Measurements from ENCODE around the gene PLXNA4. TPM values are rescaled to one million over a fixed set of nuclear protein-coding genes. Genes with fewer than 3 reads are reported as not detected.

The PLXNA4 gene
- total and polyA plus RNA-seq, 4 donors = 0.63 to 4.6 (median 2.1) TPM

GRCh38 chr7:132080467-132080866, 495.8 kb downstream of the PLXNA4 start:
- Histone ChIP-seq H3K4me3 (no peak overlapping the region), H3K27me3 (ENCODE audit: control insufficient read depth in 3 of 3, insufficient read depth in 3 of 3, low read length in 2 of 3) (peaks cover 0 to 6% (median 3%) of the 10 kb centered on the region in 3 donors), H3K36me3 (ENCODE audit: control insufficient read depth in 4 of 4, insufficient read depth in 4 of 4, low read length in 4 of 4) (no peaks in the 10 kb centered on the region), H3K27ac (ENCODE audit: low read depth in 1 of 2, low read length in 1 of 2) (no peak overlapping the region), H3K9me3 (ENCODE audit: control insufficient read depth in 4 of 4, insufficient read depth in 3 of 4, low read length in 3 of 4) (no peaks in the 10 kb centered on the region), H3K9ac (ENCODE audit: insufficient read depth in 1 of 2, low read length in 2 of 2) (no peak overlapping the region), H3K4me1 (ENCODE audit: control insufficient read depth in 5 of 5, insufficient read depth in 5 of 5, low read length in 5 of 5) (peaks cover 0 to 50% (median 4%) of the 10 kb centered on the region in 5 donors)
- 26 to 35% methylated on average over 1 of the region's 1 CpG for WGBS, 2 donors
- no peak for ATAC-seq (ENCODE audit: insufficient read depth, low FRiP score)
- peak in 1 of 3 donors; percentile 13 for DNase-seq
- no peak for TF ChIP-seq CTCF (IDR thresholded peaks at IDR 0.05; ENCODE audit: control extremely low read depth, extremely low read depth)

GRCh38 chr7:132078891-132079735, 497.2 kb downstream of the PLXNA4 start:
- 72 to 74% methylated on average over 8 of the region's 8 CpGs for WGBS, 2 donors
- no peak overlapping the region for H3K9ac ChIP-seq (ENCODE audit: insufficient read depth in 1 of 2, low read length in 2 of 2)
- H3K27me3 ChIP-seq (ENCODE audit: control insufficient read depth in 3 of 3, insufficient read depth in 3 of 3, low read length in 2 of 3) = peaks cover 0 to 7% (median 3%) of the 10 kb centered on the region in 3 donors
- H3K9me3 ChIP-seq (ENCODE audit: control insufficient read depth in 4 of 4, insufficient read depth in 3 of 4, low read length in 3 of 4) = no peaks in the 10 kb centered on the region
- no peak for TF ChIP-seq CTCF (IDR thresholded peaks at IDR 0.05; ENCODE audit: control extremely low read depth, extremely low read depth)
- no peaks in the 10 kb centered on the region for H3K36me3 ChIP-seq (ENCODE audit: control insufficient read depth in 4 of 4, insufficient read depth in 4 of 4, low read length in 4 of 4)
- no peak overlapping the region for H3K27ac ChIP-seq (ENCODE audit: low read depth in 1 of 2, low read length in 1 of 2)
- H3K4me3 ChIP-seq = no peak overlapping the region
- DNase-seq (peak; percentile 80 to 96 (median 93)), ATAC-seq (ENCODE audit: insufficient read depth, low FRiP score) (no peak)
- peaks cover 0 to 50% (median 4%) of the 10 kb centered on the region in 5 donors for H3K4me1 ChIP-seq (ENCODE audit: control insufficient read depth in 5 of 5, insufficient read depth in 5 of 5, low read length in 5 of 5)

- peak; percentile 72 to 96 (median 93) for DNase-seq
- TF ChIP-seq CTCF (IDR thresholded peaks at IDR 0.05; ENCODE audit: control extremely low read depth, extremely low read depth) = no peak
- peaks cover 0 to 50% (median 4%) of the 10 kb centered on the region in 5 donors for H3K4me1 ChIP-seq (ENCODE audit: control insufficient read depth in 5 of 5, insufficient read depth in 5 of 5, low read length in 5 of 5)
- H3K27me3 ChIP-seq (ENCODE audit: control insufficient read depth in 3 of 3, insufficient read depth in 3 of 3, low read length in 2 of 3) = peaks cover 0 to 7% (median 3%) of the 10 kb centered on the region in 3 donors
- no peaks in the 10 kb centered on the region for H3K36me3 ChIP-seq (ENCODE audit: control insufficient read depth in 4 of 4, insufficient read depth in 4 of 4, low read length in 4 of 4)
- WGBS, 2 donors = 68 to 73% methylated on average over 7 of the region's 7 CpGs
- ATAC-seq (ENCODE audit: insufficient read depth, low FRiP score) = no peak
- H3K9ac ChIP-seq (ENCODE audit: insufficient read depth in 1 of 2, low read length in 2 of 2) = no peak overlapping the region
- H3K4me3 ChIP-seq = no peak overlapping the region
- H3K9me3 ChIP-seq (ENCODE audit: control insufficient read depth in 4 of 4, insufficient read depth in 3 of 4, low read length in 3 of 4) = no peaks in the 10 kb centered on the region
- H3K27ac ChIP-seq (ENCODE audit: low read depth in 1 of 2, low read length in 1 of 2) = no peak overlapping the region
These were observed 498.1 kb downstream of the PLXNA4 start for GRCh38 chr7:132077971-132078685.
